NOMO-1 treated with DMSO at 0.1 percent for 48 hours (cell line): Measurements from ENCODE around the gene LRRC8D.

Source experiments
- DNase-seq: peaks from one replicate; lab custom pipeline; 2025; ENCODE audit not compliant: unreplicated experiment; lab: John Stamatoyannopoulos, UW

The LRRC8D gene

GRCh38 chr1:89953131-89953626, 132.3 kb downstream of the LRRC8D start:
- peak; percentile 62 for DNase-seq

- DNase-seq = no peak
Observed at GRCh38 chr1:89953929-89954328, 133.1 kb downstream of the LRRC8D start.

GRCh38 chr1:89954401-89954800, 133.6 kb downstream of the LRRC8D start:
- no peak for DNase-seq

GRCh38 chr1:89955311-89956205, 134.7 kb downstream of the LRRC8D start:
- DNase-seq = no peak

- peak; percentile 5 for DNase-seq
Observed at GRCh38 chr1:89957107-89957506, 136.3 kb downstream of the LRRC8D start.

- DNase-seq = no peak
Observed at GRCh38 chr1:89958851-89959654, 138.2 kb downstream of the LRRC8D start.

GRCh38 chr1:89959719-89960118, 138.9 kb downstream of the LRRC8D start:
- DNase-seq = no peak

- DNase-seq = no peak
Observed at GRCh38 chr1:89962024-89962741, 141.4 kb downstream of the LRRC8D start.

- no peak for DNase-seq
Observed at GRCh38 chr1:89962742-89963075, 141.9 kb downstream of the LRRC8D start.

- DNase-seq = no peak
Observed at GRCh38 chr1:89965193-89965768, 144.4 kb downstream of the LRRC8D start.

- no peak for DNase-seq
Observed at GRCh38 chr1:89966656-89967055, 145.8 kb downstream of the LRRC8D start.

GRCh38 chr1:89971600-89971999, 150.8 kb downstream of the LRRC8D start:
- DNase-seq = no peak

- no peak for DNase-seq
Observed at GRCh38 chr1:89972024-89972423, 151.2 kb downstream of the LRRC8D start.

GRCh38 chr1:89973471-89974127, 152.8 kb downstream of the LRRC8D start:
- no peak for DNase-seq

- no peak for DNase-seq
Observed at GRCh38 chr1:89974256-89974655, 153.4 kb downstream of the LRRC8D start.

- DNase-seq = no peak
Observed at GRCh38 chr1:89974696-89975470, 154.1 kb downstream of the LRRC8D start.

- DNase-seq = peak; percentile 65
Observed at GRCh38 chr1:89975540-89976125, 154.8 kb downstream of the LRRC8D start.

GRCh38 chr1:89978755-89979154, 157.9 kb downstream of the LRRC8D start:
- DNase-seq = no peak

- no peak for DNase-seq
Observed at GRCh38 chr1:89980605-89981004, 159.8 kb downstream of the LRRC8D start.
